Endothelial cell of umbilical vein (primary cell): ENCODE measurements around the gene ST6GALNAC3. TPM values are rescaled to one million over a fixed set of nuclear protein-coding genes. Genes with fewer than 3 reads are reported as not detected.

Experiments
- BruUV-seq: library from RNA; stranded (reverse); fragments of 400-500 nt; replicated peaks from 2 replicates; lab custom pipeline; 2021; lab: Mats Ljungman, UMichigan
- CTCF ChIA-PET: fragments of 300-600, 350-600 bp; sonication (Branson Sonifier 250); formaldehyde crosslinking; loops from one replicate; lab custom pipeline; 2021; ENCODE audit warnings: antibody characterized with exemption, inconsistent platforms; lab: Charles Lee
- POLR2A ChIA-PET: fragments of 300-600, 350-600 bp; sonication (Branson Sonifier 250); formaldehyde crosslinking; loops from one replicate; lab custom pipeline; 2021; ENCODE audit warnings: antibody characterized with exemption, inconsistent platforms; lab: Charles Lee
- DNase-seq: peaks from one replicate; pipeline ENCODE4 v3.0.0-alpha.2; 2011; ENCODE audit warnings: low read depth, low spot score
- FAIRE-seq: peaks from 2 replicates; lab custom pipeline; 2011; peaks lifted over from hg19 to GRCh38; lab: Jason Lieb, UNC
- H2AFZ ChIP-seq: 2 replicates; pipeline ENCODE4 v1.6.0; 2012; ENCODE audit warnings: low read depth, low read length, control low read depth, inconsistent platforms
- H3K27ac ChIP-seq: 2 replicates; pipeline ENCODE4 v1.5.1; 2011; ENCODE audit warnings: low read depth, mild to moderate bottlenecking, control low read depth, low read length, moderate library complexity; ENCODE audit not compliant: insufficient read depth
- H3K27me3 ChIP-seq, 2 experiments: 2 replicates each; pipeline versions ENCODE4 v1.6.0 to v1.6.1; 2011; ENCODE audit warnings: low read length in 2 of 2, mixed read lengths in 1 of 2; ENCODE audit not compliant: control insufficient read depth in 2 of 2, insufficient read depth in 2 of 2
- H3K36me3 ChIP-seq, 2 experiments: 2 replicates in 1 of 2; 3 replicates in 1 of 2; pipeline ENCODE4 v1.5.1; 2011; ENCODE audit warnings: low read length in 2 of 2, mild to moderate bottlenecking in 1 of 2, moderate library complexity in 1 of 2; ENCODE audit not compliant: control insufficient read depth in 2 of 2, insufficient read depth in 2 of 2; ENCODE audit errors: extremely low read depth in 1 of 2
- H3K4me1 ChIP-seq: 3 replicates; pipeline ENCODE4 v1.5.1; 2011; ENCODE audit warnings: mild to moderate bottlenecking, low read length; ENCODE audit not compliant: control insufficient read depth, insufficient read depth; ENCODE audit errors: extremely low read depth
- H3K4me2 ChIP-seq: 2 replicates; pipeline ENCODE4 v1.6.1; 2011; ENCODE audit warnings: low read length, control low read depth, mixed read lengths; ENCODE audit not compliant: insufficient read depth
- H3K4me3 ChIP-seq, 3 experiments: fragments of 200-600 bp in 1 of 3; sonication (generic), shearing (Covaris generic) in 1 of 3; replicated peaks in 1 of 3; 2 replicates each; pipeline ENCODE4 v1.5.1; 2011 to 2016; ENCODE audit warnings: control low read depth in 3 of 3, low read length in 3 of 3, mild to moderate bottlenecking in 2 of 3, inconsistent platforms in 1 of 3, low read depth in 1 of 3, moderate library complexity in 1 of 3; ENCODE audit not compliant: insufficient read depth in 1 of 3
- H3K79me2 ChIP-seq: 2 replicates; pipeline ENCODE4 v1.6.0; 2012; ENCODE audit warnings: low read length, inconsistent platforms; ENCODE audit not compliant: control insufficient read depth, insufficient read depth
- H3K9ac ChIP-seq: replicated peaks from 2 replicates; pipeline ENCODE3; 2011; ENCODE audit warnings: low read length, control low read depth; ENCODE audit not compliant: insufficient read depth; ENCODE audit errors: extremely low read depth
- H3K9me1 ChIP-seq: replicated peaks from 3 replicates; pipeline ENCODE4 v1.6.0; 2011; ENCODE audit warnings: mild to moderate bottlenecking, low read length; ENCODE audit not compliant: control insufficient read depth, insufficient read depth; ENCODE audit errors: extremely low read depth
- H3K9me3 ChIP-seq: replicated peaks from 2 replicates; pipeline ENCODE4 v1.5.1; 2012; ENCODE audit warnings: low read length, inconsistent platforms; ENCODE audit not compliant: control insufficient read depth, insufficient read depth
- H4K20me1 ChIP-seq: replicated peaks from 2 replicates; pipeline ENCODE3; 2011; ENCODE audit warnings: mild to moderate bottlenecking, low read length; ENCODE audit not compliant: control insufficient read depth, insufficient read depth; ENCODE audit errors: extremely low read depth
- EZH2 ChIP-seq: IDR thresholded peaks from 2 replicates; pipeline ENCODE4 v1.6.1; 2012; ENCODE audit warnings: borderline replicate concordance, low read depth, mild to moderate bottlenecking, moderate library complexity, low read length, inconsistent platforms; ENCODE audit not compliant: severe bottlenecking
- FOS ChIP-seq: IDR thresholded peaks from 2 replicates; pipeline ENCODE4 v1.6.1; 2011; ENCODE audit warnings: mild to moderate bottlenecking, low read length, moderate library complexity, borderline replicate concordance; ENCODE audit not compliant: insufficient read depth
- GATA2 ChIP-seq: IDR thresholded peaks from 2 replicates; pipeline ENCODE4 v1.7.0; 2011; ENCODE audit warnings: low read depth, mild to moderate bottlenecking, moderate library complexity, mixed read lengths, low read length; ENCODE audit not compliant: insufficient read length, insufficient read depth
- JUN ChIP-seq: IDR thresholded peaks from 2 replicates; pipeline ENCODE4 v1.6.1; 2011; ENCODE audit warnings: borderline replicate concordance, low read depth; ENCODE audit not compliant: insufficient read length, insufficient read depth
- MYC ChIP-seq: IDR thresholded peaks from one replicate; pipeline ENCODE4 v1.6.1; 2011; ENCODE audit warnings: mild to moderate bottlenecking, low read depth, low read length
- POLR2A ChIP-seq: IDR thresholded peaks from 2 replicates; pipeline ENCODE4 v1.6.1; 2012; ENCODE audit warnings: low read depth, mild to moderate bottlenecking, control low read depth, low read length
- POLR2AphosphoS5 ChIP-seq: IDR thresholded peaks from 2 replicates; pipeline ENCODE4 v1.6.1; 2012; ENCODE audit warnings: low read depth, mild to moderate bottlenecking, control low read depth, low read length, moderate library complexity; ENCODE audit not compliant: insufficient read depth
- dilution Hi-C: fragments of 300-500 bp; cut with MboI; formaldehyde crosslinking; loops from one replicate; pipeline ENCODE4 v1.15.0; 2019; ENCODE audit warnings: low sequenced_read_pairs; ENCODE audit not compliant: extremely low pct_ligation_motif_present
- intact Hi-C: fragments of 100-400 bp; cut with micrococcal nuclease; formaldehyde crosslinking; loops from one replicate; pipeline ENCODE4 v1.10.0; 2022
- polyA plus RNA-seq, 4 experiments: library from polyadenylated mRNA; depleted of rRNA in 3 of 4; stranded (reverse) in 3 of 4; unstranded in 1 of 4; fragments of >200 nt; gene quantifications; 2 replicates each; pipeline versions ENCODE4 v1.2.1 to v1.2.3, GENCODE V29; 2011 to 2012; ENCODE audit warnings: missing spikeins in 1 of 4
- total RNA-seq: library from RNA; stranded (reverse); gene quantifications from 2 replicates; pipeline ENCODE4 v1.2.3, GENCODE V29; 2021
- TF ChIP-seq, protein P1 (sequence below), 2 donors: IDR thresholded peaks; 1 replicate in 1 of 2; 2 replicates in 1 of 2; pipeline ENCODE4 v1.5.1; 2011; ENCODE audit warnings: low read length in 2 of 2, mild to moderate bottlenecking in 2 of 2, moderate library complexity in 2 of 2, control low read depth in 1 of 2, inconsistent platforms in 1 of 2, low read depth in 1 of 2; ENCODE audit not compliant: insufficient read depth in 1 of 2; ENCODE audit errors: extremely low read depth in 1 of 2
- TF ChIP-seq, protein P2 (sequence below): IDR thresholded peaks from 2 replicates; pipeline ENCODE4 v1.6.1; 2011; ENCODE audit not compliant: insufficient read depth, insufficient read length

The ST6GALNAC3 gene
- total and polyA plus RNA-seq, 2 donors (not counting 3 experiments of a cell fraction or from before 2014, with no cell fraction given): 7.6 to 48.3 TPM

DNA sequence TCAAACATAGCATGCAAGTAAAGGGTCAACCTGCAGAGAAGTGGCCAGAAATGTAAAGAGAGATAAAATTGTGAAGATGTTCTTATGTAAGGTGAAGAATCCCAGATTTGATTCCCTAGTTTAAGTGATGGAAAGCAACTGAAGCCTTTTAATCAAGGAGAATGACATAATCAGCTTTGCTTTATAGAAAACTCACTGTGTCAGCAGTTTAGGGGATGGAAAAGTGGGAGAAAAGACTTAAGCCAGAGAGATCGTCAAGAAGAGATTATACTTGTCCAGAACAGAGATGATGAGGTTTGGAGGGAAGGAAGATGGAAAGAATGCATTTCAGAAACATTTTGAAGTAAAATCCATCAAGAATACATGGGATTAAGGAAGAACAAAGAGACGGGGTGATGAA is 517.4 kb downstream of the ST6GALNAC3 start:
- intact Hi-C loops (no loop called here), dilution Hi-C loops (no loop called here)
- H3K27me3 ChIP-seq: no peaks in the 10 kb centered on the region
- no peak for TF ChIP-seq MYC
- TF ChIP-seq EZH2: no peak
- TF ChIP-seq, protein P1, sequence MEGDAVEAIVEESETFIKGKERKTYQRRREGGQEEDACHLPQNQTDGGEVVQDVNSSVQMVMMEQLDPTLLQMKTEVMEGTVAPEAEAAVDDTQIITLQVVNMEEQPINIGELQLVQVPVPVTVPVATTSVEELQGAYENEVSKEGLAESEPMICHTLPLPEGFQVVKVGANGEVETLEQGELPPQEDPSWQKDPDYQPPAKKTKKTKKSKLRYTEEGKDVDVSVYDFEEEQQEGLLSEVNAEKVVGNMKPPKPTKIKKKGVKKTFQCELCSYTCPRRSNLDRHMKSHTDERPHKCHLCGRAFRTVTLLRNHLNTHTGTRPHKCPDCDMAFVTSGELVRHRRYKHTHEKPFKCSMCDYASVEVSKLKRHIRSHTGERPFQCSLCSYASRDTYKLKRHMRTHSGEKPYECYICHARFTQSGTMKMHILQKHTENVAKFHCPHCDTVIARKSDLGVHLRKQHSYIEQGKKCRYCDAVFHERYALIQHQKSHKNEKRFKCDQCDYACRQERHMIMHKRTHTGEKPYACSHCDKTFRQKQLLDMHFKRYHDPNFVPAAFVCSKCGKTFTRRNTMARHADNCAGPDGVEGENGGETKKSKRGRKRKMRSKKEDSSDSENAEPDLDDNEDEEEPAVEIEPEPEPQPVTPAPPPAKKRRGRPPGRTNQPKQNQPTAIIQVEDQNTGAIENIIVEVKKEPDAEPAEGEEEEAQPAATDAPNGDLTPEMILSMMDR (IDR thresholded peaks at IDR 0.05; ENCODE audit: extremely low read depth in 1 of 2, insufficient read depth in 1 of 2, low read depth in 1 of 2, low read length in 2 of 2): no peak
- TF ChIP-seq GATA2: no peak
- TF ChIP-seq, protein P2, sequence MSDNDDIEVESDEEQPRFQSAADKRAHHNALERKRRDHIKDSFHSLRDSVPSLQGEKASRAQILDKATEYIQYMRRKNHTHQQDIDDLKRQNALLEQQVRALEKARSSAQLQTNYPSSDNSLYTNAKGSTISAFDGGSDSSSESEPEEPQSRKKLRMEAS: no peak
- TF ChIP-seq JUN: no peak
- no peak for TF ChIP-seq FOS
- no peak for TF ChIP-seq POLR2A
- TF ChIP-seq POLR2AphosphoS5: no peak
- H2AFZ ChIP-seq: no peak overlapping the region
- H3K27ac ChIP-seq: no peak overlapping the region
- no peaks in the 10 kb centered on the region for H3K36me3 ChIP-seq
- no peaks in the 10 kb centered on the region for H4K20me1 ChIP-seq
- FAIRE-seq (no peak), DNase-seq (no peak)
- H3K9me3 ChIP-seq: no peaks in the 10 kb centered on the region
- H3K4me3 ChIP-seq: no peak overlapping the region
- ChIA-PET CTCF (no interaction called here), POLR2A (no interaction called here)
- no TSS peak for BruUV-seq
- no peaks in the 10 kb centered on the region for H3K79me2 ChIP-seq
- H3K9ac ChIP-seq: no peak overlapping the region
- H3K4me1 ChIP-seq: no peaks in the 10 kb centered on the region
- no peaks in the 10 kb centered on the region for H3K9me1 ChIP-seq
- no peak overlapping the region for H3K4me2 ChIP-seq
